ENCODE measurements around the gene FSTL4. TPM values are rescaled to one million over a fixed set of nuclear protein-coding genes. Genes with fewer than 3 reads are reported as not detected.

The FSTL4 gene
- total RNA-seq, 1 donor from 2014 or later: 11.3 TPM

GRCh38 chr5:133426264-133426663, 186.1 kb downstream of the FSTL4 start:
- no peak for TF ChIP-seq CTCF (conservative IDR thresholded peaks at IDR 0.05)
- H3K9me3 Mint-ChIP-seq: no peaks in the 10 kb centered on the region
- H3K4me1 Mint-ChIP-seq (ENCODE audit: unreplicated experiment): peaks cover 29% of the 10 kb centered on the region
- DNase-seq (ENCODE audit: extremely low spot score, unreplicated experiment): no peak
- H3K27ac Mint-ChIP-seq: no peak overlapping the region
- H3K27me3 Mint-ChIP-seq: peaks cover 30% of the 10 kb centered on the region
- no peak overlapping the region for H3K4me3 Mint-ChIP-seq
- H3K36me3 Mint-ChIP-seq: peaks cover 3% of the 10 kb centered on the region

- Mint-ChIP-seq H3K4me3 (no peak overlapping the region), H3K4me1 (ENCODE audit: unreplicated experiment) (peaks cover 29% of the 10 kb centered on the region), H3K36me3 (peaks cover 3% of the 10 kb centered on the region), H3K27me3 (peaks cover 31% of the 10 kb centered on the region), H3K27ac (no peak overlapping the region), H3K9me3 (no peaks in the 10 kb centered on the region)
- TF ChIP-seq CTCF (conservative IDR thresholded peaks at IDR 0.05): no peak
- DNase-seq (ENCODE audit: extremely low spot score, unreplicated experiment): no peak
Measured at GRCh38 chr5:133425764-133426163, 186.6 kb downstream of the FSTL4 start.

GRCh38 chr5:133425222-133425621, 187.1 kb downstream of the FSTL4 start:
- Mint-ChIP-seq H3K9me3 (no peaks in the 10 kb centered on the region), H3K36me3 (peaks cover 3% of the 10 kb centered on the region), H3K4me3 (no peak overlapping the region), H3K27me3 (peaks cover 31% of the 10 kb centered on the region), H3K4me1 (ENCODE audit: unreplicated experiment) (peaks cover 24% of the 10 kb centered on the region), H3K27ac (no peak overlapping the region)
- DNase-seq (ENCODE audit: extremely low spot score, unreplicated experiment): no peak
- TF ChIP-seq CTCF (conservative IDR thresholded peaks at IDR 0.05): no peak

GRCh38 chr5:133423618-133424282, 188.6 kb downstream of the FSTL4 start:
- H3K36me3 Mint-ChIP-seq: peaks cover 3% of the 10 kb centered on the region
- peak; percentile 98 for TF ChIP-seq CTCF (conservative IDR thresholded peaks at IDR 0.05)
- peak overlapping the region; percentile 46 for H3K4me3 Mint-ChIP-seq
- H3K4me1 Mint-ChIP-seq (ENCODE audit: unreplicated experiment): peaks cover 23% of the 10 kb centered on the region
- H3K27ac Mint-ChIP-seq: peak overlapping the region; percentile 87
- no peaks in the 10 kb centered on the region for H3K9me3 Mint-ChIP-seq
- peak; percentile 82 for DNase-seq (ENCODE audit: extremely low spot score, unreplicated experiment)
- peaks cover 31% of the 10 kb centered on the region for H3K27me3 Mint-ChIP-seq

- H3K27ac Mint-ChIP-seq: peak overlapping the region; percentile 87
- no peaks in the 10 kb centered on the region for H3K9me3 Mint-ChIP-seq
- peak; percentile 57 for DNase-seq (ENCODE audit: extremely low spot score, unreplicated experiment)
- peaks cover 23% of the 10 kb centered on the region for H3K4me1 Mint-ChIP-seq (ENCODE audit: unreplicated experiment)
- peaks cover 6% of the 10 kb centered on the region for H3K36me3 Mint-ChIP-seq
- peaks cover 31% of the 10 kb centered on the region for H3K27me3 Mint-ChIP-seq
- peak overlapping the region; percentile 46 for H3K4me3 Mint-ChIP-seq
- no peak for TF ChIP-seq CTCF (conservative IDR thresholded peaks at IDR 0.05)
Measured at GRCh38 chr5:133423011-133423617, 189.2 kb downstream of the FSTL4 start.

All from type B pancreatic cell (in vitro differentiated cells).